ENCODE results near the gene ATL3. TPM values are rescaled to one million over a fixed set of nuclear protein-coding genes. Genes with fewer than 3 reads are reported as not detected.

ATL3 gene
- total RNA-seq, 4 donors from 2014 or later: 72.2 to 89.0 (median 80.9) TPM

GRCh38 chr11:63612181-63612580 is 59.0 kb downstream of the ATL3 start:
- DNase-seq (ENCODE audit: low spot score in 2 of 2): no peak
- Histone ChIP-seq H3K9me3 (no peaks in the 10 kb centered on the region), H3K4me3 (no peak overlapping the region), H3K4me1 (peaks cover 44% of the 10 kb centered on the region), H3K36me3 (no peaks in the 10 kb centered on the region), H3K27ac (no peak overlapping the region), H3K27me3 (no peaks in the 10 kb centered on the region)
- TF ChIP-seq, protein P1, sequence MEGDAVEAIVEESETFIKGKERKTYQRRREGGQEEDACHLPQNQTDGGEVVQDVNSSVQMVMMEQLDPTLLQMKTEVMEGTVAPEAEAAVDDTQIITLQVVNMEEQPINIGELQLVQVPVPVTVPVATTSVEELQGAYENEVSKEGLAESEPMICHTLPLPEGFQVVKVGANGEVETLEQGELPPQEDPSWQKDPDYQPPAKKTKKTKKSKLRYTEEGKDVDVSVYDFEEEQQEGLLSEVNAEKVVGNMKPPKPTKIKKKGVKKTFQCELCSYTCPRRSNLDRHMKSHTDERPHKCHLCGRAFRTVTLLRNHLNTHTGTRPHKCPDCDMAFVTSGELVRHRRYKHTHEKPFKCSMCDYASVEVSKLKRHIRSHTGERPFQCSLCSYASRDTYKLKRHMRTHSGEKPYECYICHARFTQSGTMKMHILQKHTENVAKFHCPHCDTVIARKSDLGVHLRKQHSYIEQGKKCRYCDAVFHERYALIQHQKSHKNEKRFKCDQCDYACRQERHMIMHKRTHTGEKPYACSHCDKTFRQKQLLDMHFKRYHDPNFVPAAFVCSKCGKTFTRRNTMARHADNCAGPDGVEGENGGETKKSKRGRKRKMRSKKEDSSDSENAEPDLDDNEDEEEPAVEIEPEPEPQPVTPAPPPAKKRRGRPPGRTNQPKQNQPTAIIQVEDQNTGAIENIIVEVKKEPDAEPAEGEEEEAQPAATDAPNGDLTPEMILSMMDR (IDR thresholded peaks at IDR 0.05): no peak
- no peak for TF ChIP-seq POLR2A (IDR thresholded peaks at IDR 0.05)
- TF ChIP-seq POLR2AphosphoS5 (IDR thresholded peaks at IDR 0.05): no peak

- Histone ChIP-seq H3K9me3 (no peaks in the 10 kb centered on the region), H3K36me3 (no peaks in the 10 kb centered on the region), H3K4me1 (peaks cover 44% of the 10 kb centered on the region), H3K4me3 (no peak overlapping the region), H3K27me3 (no peaks in the 10 kb centered on the region), H3K27ac (no peak overlapping the region)
- 78% methylated on average over 1 of the region's 1 CpG for WGBS
- no peak for TF ChIP-seq EP300 (IDR thresholded peaks at IDR 0.05)
- TF ChIP-seq POLR2AphosphoS5 (IDR thresholded peaks at IDR 0.05): no peak
- TF ChIP-seq, protein P1 (IDR thresholded peaks at IDR 0.05): no peak
- no peak for TF ChIP-seq POLR2A (IDR thresholded peaks at IDR 0.05)
- DNase-seq (ENCODE audit: low spot score in 2 of 2): no peak
Observed at GRCh38 chr11:63611395-63611747, 59.8 kb downstream of the ATL3 start.

- DNase-seq (ENCODE audit: low spot score in 2 of 2): peak; percentile 28 to 34
- no peaks in the 10 kb centered on the region for H3K36me3 ChIP-seq
- H3K9me3 ChIP-seq: no peaks in the 10 kb centered on the region
- TF ChIP-seq, protein P1 (IDR thresholded peaks at IDR 0.05): no peak
- TF ChIP-seq POLR2AphosphoS5 (IDR thresholded peaks at IDR 0.05) (no peak), EP300 (IDR thresholded peaks at IDR 0.05) (no peak), POLR2A (IDR thresholded peaks at IDR 0.05) (no peak)
- H3K27me3 ChIP-seq: no peaks in the 10 kb centered on the region
- no peak overlapping the region for H3K4me3 ChIP-seq
- peak overlapping the region; percentile 45 for H3K27ac ChIP-seq
- peaks cover 44% of the 10 kb centered on the region for H3K4me1 ChIP-seq
- 69% methylated on average over 14 of the region's 14 CpGs for WGBS
Observed at GRCh38 chr11:63610604-63611394, 60.4 kb downstream of the ATL3 start.

- no peaks in the 10 kb centered on the region for H3K9me3 ChIP-seq
- DNase-seq (ENCODE audit: low spot score in 2 of 2): peak; percentile 40 to 67
- H3K27me3 ChIP-seq: no peaks in the 10 kb centered on the region
- H3K4me3 ChIP-seq: no peak overlapping the region
- no peak for TF ChIP-seq EP300 (IDR thresholded peaks at IDR 0.05)
- TF ChIP-seq POLR2A (IDR thresholded peaks at IDR 0.05): no peak
- no peak for TF ChIP-seq POLR2AphosphoS5 (IDR thresholded peaks at IDR 0.05)
- TF ChIP-seq, protein P1 (IDR thresholded peaks at IDR 0.05): no peak
- peaks cover 44% of the 10 kb centered on the region for H3K4me1 ChIP-seq
- 85% methylated on average over 14 of the region's 14 CpGs for WGBS
- peak overlapping the region; percentile 45 for H3K27ac ChIP-seq
- H3K36me3 ChIP-seq: no peaks in the 10 kb centered on the region
Observed at GRCh38 chr11:63609971-63610580, 61.1 kb downstream of the ATL3 start.

DNA sequence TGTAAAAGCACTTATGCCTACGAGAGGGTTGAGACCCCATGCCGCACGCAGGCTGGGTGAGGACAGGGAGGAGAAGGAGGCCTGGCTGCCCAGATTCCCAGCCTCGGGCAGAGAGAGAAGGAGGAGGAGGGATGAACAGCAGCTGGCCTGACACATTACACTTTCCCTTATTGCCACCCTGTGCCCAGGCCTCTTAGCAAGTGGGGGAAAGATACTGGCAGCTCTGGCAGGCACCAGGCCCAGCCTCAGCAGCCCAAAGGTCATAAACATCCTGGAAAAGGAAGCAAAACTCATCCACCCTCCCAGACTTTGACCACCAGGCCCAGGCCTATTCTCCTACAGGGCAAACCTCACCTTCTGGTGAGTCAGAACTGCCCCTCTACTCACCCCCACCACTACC is 61.6 kb downstream of the ATL3 start:
- no peak overlapping the region for H3K27ac ChIP-seq
- no peaks in the 10 kb centered on the region for H3K36me3 ChIP-seq
- TF ChIP-seq POLR2A (IDR thresholded peaks at IDR 0.05) (no peak), POLR2AphosphoS5 (IDR thresholded peaks at IDR 0.05) (no peak), EP300 (IDR thresholded peaks at IDR 0.05) (no peak)
- TF ChIP-seq, protein P1 (IDR thresholded peaks at IDR 0.05): no peak
- DNase-seq (ENCODE audit: low spot score in 2 of 2): peak; percentile 28 to 48
- H3K9me3 ChIP-seq: no peaks in the 10 kb centered on the region
- H3K27me3 ChIP-seq: no peaks in the 10 kb centered on the region
- H3K4me3 ChIP-seq: no peak overlapping the region
- H3K4me1 ChIP-seq: peaks cover 42% of the 10 kb centered on the region
- WGBS: 70% methylated on average over 4 of the region's 4 CpGs

Measured in suprapubic skin (tissue), 4 donors.